GM19455 (cell line): ENCODE results near the gene SEMA4C.

Experiments used
- ATAC-seq: cut with Tn5 transposase; IDR thresholded peaks from one replicate; pipeline ENCODE4 v1.9.1; 2021; ENCODE audit not compliant: unreplicated experiment

The SEMA4C gene, protein sequence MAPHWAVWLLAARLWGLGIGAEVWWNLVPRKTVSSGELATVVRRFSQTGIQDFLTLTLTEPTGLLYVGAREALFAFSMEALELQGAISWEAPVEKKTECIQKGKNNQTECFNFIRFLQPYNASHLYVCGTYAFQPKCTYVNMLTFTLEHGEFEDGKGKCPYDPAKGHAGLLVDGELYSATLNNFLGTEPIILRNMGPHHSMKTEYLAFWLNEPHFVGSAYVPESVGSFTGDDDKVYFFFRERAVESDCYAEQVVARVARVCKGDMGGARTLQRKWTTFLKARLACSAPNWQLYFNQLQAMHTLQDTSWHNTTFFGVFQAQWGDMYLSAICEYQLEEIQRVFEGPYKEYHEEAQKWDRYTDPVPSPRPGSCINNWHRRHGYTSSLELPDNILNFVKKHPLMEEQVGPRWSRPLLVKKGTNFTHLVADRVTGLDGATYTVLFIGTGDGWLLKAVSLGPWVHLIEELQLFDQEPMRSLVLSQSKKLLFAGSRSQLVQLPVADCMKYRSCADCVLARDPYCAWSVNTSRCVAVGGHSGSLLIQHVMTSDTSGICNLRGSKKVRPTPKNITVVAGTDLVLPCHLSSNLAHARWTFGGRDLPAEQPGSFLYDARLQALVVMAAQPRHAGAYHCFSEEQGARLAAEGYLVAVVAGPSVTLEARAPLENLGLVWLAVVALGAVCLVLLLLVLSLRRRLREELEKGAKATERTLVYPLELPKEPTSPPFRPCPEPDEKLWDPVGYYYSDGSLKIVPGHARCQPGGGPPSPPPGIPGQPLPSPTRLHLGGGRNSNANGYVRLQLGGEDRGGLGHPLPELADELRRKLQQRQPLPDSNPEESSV

DNA sequence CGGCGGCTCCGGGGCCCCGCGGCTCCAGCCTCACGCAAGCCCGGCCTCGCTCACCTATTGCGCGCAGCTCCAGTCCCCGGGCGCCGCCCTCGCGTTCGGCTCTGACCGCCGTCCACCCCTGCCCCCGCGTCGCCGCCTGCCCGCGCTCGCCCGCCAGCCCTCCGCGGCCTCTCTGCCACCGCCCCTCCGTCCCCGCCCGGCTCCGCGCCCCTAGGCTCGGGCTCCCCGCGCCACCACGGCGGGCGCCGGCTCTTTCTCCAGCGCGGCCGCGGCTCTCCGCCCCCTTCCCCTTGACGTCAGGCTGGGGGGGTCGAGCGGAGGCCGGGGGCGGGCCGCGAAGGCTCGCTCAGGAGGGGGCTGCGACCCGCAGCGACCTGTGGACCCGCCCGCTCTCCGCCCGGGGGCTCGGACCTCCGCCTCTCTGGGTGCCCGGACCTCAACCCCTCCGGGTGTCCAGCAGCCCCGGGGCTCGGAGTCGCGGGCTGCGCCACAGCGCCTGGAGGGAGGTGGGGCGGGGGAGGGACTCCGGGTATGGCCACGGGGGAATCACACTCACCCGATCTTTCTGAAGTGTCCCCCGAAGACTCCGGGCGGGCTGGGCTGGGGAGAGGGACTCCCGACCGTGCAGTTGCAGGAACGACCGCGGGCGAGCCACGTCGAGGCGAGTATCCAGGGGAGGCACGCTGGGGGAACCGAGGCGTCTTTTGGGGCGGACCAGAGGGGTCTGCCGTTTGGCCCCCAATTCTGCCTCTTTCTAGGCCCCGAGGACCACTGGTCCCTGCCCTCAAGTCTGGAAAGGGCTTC, at the start of gene SEMA4C:
Gene SEMA4C, minus strand, starts transcription at position 259 of the 804 bp plus-strand sequence. CDS start 2,194 bp downstream, outside the sequence.
- ATAC-seq: no peak

DNA sequence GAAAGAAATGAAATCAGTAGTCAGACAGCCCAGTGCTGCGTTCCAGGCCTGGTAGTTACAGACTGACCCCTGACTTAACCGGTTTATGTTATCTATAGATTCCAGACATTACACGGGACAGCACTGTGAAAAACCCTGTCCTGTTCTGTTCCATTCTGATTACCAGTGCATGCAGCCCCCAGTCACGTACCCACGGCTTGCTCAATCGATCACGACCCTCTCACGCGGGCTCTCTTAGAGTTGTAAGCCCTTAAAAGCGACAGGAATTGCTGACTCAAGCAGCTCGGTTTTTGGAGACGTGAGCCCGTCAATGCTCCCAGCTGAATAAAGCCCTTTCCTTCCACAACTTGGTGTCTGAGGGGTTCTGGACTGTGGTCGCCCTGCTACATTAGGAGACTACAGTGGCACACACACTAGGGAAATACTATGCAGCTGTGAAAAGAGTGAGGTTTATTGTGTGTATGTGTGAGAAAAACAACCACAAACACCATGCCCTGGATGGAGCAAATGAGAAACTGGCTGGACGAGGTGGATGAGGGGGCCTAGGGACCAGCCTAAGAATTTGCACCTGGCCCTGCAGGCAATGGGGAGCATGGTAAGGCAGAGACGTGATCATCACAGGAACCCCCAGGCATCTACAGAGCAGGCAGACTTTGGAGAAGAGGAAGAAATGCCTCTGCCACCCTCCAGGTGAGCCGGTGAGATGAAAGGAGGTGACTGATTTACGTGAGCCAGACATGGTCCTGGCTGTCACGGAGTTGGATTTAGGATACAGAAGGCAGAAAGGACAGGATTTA, 49.1 kb upstream of the SEMA4C start:
- ATAC-seq: no peak

DNA sequence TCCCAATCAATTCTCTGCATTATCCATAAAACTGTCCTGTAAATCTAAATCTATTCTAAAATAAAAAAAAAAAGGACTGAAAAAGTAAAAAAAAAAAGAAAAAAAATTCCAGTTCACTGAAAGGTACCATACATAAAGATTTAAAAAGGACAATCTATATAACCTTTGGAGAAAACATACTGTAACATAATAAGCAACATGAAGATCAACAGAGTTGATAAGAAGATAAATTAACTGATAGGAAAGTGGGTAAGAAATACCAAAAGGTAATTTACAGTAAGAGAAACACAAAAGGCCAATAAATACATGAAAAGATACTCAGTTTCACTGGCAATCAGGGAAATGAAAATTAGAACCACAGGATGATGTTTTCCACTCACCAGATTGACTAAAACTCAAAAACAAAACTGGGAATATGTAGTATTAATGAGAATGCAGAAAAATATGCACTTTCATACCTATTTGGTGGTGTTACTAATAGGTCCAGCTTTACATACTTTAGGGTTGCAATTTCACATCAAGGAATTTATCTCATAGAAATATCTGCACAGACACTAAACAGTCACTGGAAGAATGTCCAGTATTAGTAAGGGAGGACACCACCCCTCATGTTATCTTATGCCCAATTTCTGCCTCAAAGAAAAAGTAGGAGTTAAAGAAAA, 48.3 kb upstream of the SEMA4C start:
- ATAC-seq: no peak

DNA sequence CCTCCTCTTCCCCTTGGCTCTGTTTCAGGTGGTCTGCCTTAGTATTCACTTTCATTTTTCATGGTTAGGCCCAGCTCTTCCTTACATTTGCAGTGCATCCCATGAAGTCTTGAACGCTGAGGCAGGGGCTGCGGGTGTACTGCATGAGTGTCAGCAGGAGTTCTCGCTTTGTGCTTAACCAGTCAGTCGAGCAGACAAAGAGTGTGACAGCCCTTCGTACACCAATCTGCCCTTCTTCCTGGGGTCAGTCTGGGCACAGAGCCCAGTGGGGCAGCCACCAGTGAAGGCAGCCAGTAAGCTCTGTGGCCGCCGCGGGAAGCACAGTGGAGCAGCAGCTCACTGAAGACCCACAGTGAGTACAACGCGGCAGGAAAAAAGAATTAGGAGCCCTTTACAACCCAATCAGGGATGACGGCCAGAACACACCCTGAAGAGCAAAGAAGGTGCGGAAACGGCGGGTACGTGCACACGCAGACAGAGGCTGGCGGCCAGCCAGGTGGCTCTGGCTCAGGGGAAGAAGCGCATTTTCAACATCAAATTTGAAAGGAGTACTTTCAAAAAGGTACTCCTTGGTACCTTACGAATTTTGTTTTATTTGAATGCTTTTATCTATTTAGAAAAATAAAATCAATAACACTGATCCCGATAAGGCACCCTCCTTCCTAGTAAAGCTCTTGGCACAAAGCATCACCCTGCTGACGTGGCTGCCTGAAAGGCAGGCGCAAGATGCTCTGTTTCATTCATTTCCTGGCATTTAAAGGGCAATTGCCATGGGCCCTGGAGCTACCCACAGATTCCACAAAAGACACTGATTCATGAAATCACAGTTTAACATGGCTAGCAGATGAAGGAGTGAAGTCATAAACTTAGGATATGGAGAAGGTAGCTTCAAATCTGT, 47.0 kb upstream of the SEMA4C start:
- no peak for ATAC-seq

DNA sequence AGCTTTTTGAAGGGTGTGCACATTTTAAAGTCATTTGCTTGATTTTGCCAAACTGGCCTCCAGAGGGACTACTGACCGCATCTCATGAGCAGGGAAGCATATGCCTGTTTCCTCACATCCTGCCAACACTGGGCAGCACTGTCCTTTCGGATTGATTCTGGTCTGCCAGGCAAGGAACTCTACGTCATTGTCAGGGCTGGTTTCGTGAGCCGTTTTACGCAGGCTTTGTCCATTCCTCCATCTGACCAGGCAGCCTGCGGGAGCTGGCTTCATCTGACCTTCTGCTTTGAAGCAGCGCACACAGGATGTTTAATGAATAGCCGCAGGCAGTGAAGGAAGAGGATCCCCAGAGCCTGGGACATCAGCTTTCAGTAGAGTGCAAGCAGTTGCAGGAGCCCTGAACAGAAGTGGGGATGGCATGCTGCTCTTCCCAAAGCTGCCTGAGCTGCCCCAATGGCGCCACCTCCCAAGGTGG, 46.3 kb upstream of the SEMA4C start:
- ATAC-seq: no peak

DNA sequence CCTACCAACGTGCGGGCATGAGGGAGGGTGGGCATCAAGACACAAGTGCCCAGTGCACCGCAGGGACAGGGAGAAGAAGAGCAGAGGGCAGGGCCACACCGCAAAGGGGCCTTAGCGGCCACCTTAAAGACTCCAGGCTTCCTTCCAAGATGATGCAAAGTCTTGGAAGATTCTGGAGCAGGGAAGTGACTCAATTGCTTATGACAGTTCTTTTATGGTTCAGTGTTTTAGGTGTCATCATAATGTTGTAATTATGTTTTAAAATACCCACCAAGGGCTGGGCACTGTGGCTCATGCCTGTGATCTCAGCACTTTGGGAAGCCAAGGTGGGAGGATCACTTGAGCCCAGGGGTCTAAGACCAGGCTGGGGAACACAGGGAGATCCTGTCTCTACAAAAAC, 44.5 kb upstream of the SEMA4C start:
- no peak for ATAC-seq

DNA sequence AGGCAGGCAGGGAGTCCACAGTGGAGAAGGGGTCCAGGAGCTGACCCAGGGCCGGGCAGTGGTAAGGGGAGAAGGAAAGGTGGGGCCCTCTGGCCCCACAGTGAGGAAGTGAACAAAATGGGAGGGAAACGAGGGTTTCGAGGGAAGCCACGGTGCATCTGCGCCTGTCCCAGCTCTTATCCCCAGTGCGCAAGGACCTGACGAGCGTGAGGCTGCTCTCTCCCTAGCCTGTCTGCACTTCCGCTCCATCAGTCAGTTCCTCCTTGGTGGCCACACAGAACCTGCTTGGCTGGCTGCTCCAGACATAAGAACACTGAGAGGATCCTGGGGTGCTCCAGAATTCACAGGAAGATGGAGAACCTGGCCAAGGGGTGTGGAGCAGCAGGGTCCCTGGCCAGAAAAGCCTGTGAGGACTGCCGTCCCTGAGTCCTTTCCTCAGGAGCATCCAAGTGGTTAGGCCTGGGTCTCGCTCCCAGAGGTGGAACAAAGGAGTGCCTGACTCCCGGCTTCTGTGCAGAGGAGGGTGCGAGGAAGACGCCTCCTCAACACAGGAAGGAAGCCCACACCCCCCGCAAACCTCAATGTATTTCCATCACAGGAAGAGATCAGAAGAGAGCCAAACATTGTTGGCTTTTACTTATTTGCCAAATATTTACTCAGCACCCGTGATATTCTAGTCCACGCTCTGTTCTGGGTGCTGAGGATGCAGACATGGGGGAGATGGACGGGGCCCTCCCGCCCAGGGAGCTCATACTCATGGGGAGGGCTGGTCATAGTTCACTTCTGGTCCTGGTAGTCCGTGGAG, 43.7 kb upstream of the SEMA4C start:
- ATAC-seq: no peak

DNA sequence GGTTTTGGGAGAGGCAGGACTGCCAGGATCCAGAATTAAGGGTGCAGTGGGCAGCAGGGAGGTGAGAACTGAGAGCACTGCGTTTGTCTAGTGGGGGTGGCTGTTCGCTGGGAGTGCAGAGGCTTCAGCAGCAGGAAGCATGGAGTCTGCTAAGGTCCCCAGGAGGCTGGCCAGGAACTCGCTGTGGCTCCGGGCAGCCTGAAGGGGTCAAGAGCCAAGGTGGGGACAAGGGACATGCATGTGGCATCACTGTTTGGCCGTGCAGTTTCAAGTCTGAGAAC, 43.2 kb upstream of the SEMA4C start:
- no peak for ATAC-seq

DNA sequence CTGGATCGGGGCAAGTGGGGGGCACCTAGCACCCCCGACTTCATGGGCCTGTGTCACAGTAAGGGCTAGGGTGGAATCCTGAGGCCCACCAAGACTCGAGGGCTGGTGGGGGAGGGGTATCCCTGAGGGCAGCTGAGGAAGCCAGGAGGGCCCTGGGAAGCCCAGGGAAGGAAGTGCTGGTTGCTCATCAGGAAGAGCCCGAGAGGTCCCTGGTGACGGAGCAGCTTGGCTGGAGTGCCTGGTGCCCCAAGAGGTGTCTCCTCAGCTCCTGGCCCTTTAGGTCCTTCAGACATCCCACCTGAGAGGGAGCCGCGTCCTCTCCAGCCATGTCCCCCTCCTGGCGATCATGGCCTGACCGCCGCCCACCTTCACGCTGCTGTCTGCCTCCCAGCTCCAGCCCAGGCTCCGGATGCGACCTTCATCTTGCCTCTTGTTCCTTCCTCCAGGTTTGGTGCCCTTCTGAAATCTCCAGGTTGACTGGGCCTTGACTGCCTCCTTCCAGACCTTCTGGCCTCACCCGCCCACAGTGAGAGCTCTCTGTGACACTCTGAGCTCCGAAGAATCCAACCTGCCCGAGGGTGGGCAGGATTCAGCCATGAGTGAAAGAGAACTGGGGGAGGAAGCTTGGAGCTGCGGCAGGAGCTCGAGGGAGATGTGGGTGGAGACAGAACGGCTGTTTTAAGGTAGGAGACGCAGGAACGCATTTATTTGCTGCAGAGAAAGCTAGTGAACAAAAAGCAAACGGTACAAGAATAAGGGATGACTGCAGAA, 42.7 kb upstream of the SEMA4C start:
- ATAC-seq: no peak

DNA sequence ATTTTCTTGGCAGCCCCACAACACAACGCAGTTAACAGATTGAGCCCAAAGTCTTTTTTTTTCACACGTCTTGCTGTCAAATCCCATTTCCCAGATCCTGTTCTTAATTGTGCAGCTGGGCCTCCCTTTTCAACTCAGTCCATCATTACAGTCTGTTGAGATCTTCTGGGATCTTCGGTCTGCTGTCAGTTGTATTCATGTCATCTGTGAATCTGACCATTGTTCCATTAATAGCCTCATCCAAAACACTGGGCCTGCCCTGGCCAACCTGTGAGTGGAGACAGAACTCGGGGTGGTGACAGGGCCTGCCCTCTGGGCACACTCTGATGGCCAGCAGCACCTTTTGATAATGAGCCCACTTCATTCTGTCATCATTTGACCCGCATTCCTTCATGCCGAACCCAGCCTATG, 39.7 kb upstream of the SEMA4C start:
- ATAC-seq: no peak

DNA sequence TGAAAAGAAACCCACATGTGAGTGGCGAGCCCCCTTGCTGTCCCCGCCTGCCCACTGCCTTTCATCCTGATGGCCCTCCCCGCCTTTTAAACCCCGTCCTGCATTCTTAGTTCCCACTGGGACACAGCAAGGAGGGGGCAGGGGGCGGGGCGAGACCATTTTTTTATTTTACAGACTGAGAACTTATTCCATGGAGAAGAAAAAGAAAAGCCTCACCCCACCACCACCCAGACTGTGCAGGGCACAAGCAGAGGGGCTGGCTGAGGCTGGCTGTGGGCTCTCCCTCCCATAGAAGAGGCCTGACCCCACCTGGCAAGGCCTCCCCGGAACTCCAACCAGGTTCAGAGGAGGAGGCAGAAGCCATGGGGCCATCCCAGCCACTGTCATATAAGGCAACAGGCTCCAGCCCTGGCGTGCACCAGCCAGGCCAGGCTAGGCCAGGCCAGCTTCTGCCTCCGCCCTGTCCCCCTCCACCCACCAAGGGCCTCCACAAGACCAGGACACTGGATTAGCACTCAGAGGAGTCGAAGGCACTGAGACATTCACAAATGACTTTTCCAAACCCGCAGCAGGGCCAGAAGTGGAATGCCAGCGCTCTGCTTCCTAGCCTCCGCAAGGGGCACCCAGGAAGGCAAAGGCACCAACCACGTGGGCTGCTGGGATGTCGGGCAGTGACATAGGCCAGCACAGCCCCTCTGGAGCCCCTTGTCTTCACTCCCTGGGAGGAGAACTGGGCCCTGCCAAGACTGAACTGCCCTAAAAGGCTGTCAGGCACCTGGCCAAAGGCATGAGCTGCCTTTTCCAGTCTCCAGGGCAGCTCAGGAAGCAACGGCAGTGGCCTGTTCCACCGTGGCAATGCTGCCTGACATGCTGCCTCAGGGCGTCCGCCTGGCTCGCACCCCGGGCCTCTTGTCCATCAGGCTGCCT, 37.5 kb upstream of the SEMA4C start:
- ATAC-seq: no peak

DNA sequence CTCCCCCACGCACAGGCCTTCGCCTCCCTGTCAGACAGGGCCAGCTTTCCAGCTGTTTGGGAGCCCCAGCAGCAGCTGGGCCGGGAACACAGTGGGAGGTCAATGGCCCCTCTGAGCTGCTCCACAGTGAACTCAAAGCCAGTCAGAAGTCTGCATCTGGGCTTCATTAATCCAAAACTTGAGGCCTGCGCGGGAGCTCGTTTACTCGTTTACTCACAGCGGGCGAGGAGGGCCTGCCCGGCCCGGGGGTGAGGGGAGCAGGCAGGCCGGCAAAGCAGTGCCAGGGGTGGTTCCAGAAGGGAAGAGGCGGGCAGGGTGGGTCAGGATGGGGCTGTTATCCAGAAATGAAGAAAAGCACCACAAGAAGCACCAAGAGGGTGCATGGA, 36.8 kb upstream of the SEMA4C start:
- ATAC-seq: no peak

DNA sequence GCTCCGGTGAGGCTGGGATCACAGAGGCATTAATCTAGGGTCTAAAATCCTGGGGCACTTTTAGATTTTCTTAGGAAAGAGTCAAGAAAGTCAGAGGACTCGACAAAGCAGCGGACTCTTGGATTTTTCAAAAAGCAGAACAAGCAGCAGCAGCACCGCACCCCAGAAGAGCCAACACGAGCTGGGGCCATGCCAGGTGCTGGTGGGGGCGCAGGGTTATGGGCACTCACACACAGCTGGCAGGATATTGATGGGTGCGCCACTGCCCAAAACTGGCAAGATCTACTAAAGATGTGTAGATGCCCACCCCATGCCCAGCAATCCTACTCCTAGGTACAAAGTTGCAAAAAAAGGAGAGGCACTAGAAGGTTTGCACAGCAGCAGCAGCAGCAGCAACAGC, 33.9 kb upstream of the SEMA4C start:
- no peak for ATAC-seq

DNA sequence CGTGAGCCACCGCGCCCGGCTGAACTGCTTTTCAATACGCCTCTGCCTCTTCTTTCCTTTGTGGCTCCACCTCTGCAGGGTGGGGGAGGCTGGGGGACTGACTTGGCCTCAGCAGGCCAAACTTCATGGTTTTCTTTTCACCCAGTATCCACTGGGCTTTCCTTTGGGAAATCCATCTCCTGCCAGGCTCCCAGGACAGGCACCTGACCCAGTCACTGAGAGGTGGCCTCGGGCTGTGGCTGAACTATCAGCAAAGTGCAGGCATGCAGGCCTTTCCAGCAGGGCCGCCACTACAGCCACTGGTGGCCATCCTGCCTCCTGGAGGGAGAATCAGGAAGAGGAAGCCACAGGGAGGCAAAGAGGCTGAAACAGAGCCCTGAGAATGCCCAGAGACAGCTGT, 33.4 kb upstream of the SEMA4C start:
- no peak for ATAC-seq

DNA sequence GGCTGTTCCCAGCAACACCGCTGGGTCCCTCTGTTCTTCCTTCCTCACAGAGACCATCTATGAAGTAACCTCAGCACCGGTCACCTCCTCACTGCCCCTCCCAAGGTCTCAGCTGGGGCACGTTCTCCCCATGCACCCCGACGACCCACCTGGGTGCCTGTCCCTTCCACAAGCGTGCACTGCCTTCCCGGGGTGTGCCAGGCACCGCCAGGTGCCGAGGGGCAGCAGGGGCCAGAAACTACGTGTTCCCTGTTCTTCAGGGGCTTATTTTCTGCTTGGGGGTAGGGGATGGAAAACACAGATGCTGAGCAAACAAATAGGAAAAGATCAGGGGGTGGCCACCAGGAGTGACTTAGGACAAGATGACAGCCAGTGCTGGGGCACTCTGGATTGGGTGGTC, 30.4 kb upstream of the SEMA4C start:
- ATAC-seq: no peak

DNA sequence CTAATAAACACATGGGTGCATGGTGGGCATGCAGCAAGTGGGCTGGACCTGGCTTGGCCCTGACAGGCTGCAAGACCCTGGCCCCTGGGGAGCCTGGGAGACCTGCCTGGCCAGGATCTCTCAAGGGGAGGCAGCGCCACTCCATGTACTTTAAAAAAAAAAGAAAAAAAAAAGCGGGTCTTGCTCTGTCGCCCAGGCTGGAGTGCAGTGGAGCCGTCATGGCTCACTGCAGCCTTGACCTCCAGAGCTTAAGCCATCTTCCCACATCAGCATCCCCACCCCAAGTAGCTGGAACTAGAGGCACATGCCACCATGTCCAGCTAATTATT, 29.5 kb upstream of the SEMA4C start:
- ATAC-seq: no peak
